Neural cell (in vitro differentiated cells): Measurements from ENCODE around the gene KRTAP1-4. TPM values are rescaled to one million over a fixed set of nuclear protein-coding genes. Genes with fewer than 3 reads are reported as not detected.

ENCODE experiments used
- H2AFZ ChIP-seq: fragments of 200-600, 300-800 bp; sonication (generic), shearing (Covaris generic); 2 replicates; pipeline ENCODE4 v1.6.0; 2014; ENCODE audit warnings: low read depth, mild to moderate bottlenecking, antibody characterized with exemption, low read length, moderate library complexity
- H3F3A ChIP-seq: fragments of 200-600 bp; shearing (Covaris generic); 2 replicates; pipeline ENCODE4 v1.6.1; 2016; ENCODE audit warnings: mild to moderate bottlenecking, moderate library complexity, mixed read lengths, antibody characterized with exemption, low read length; ENCODE audit not compliant: insufficient read depth, poor library complexity, severe bottlenecking
- H3K27ac ChIP-seq: fragments of 200-600, 300-800 bp; sonication (generic), shearing (Covaris generic); 2 replicates; pipeline ENCODE4 v1.5.1; 2014; ENCODE audit warnings: mild to moderate bottlenecking, low read length, moderate library complexity
- H3K27me3 ChIP-seq: fragments of 300-800, 200-600 bp; sonication (generic), shearing (Covaris generic); 2 replicates; pipeline ENCODE4 v1.6.0; 2014; ENCODE audit warnings: mild to moderate bottlenecking, low read depth, low read length, moderate library complexity; ENCODE audit not compliant: insufficient read depth
- H3K36me3 ChIP-seq: fragments of 300-800, 200-600 bp; sonication (generic), shearing (Covaris generic); 2 replicates; pipeline ENCODE4 v1.5.1; 2014; ENCODE audit warnings: mild to moderate bottlenecking, antibody characterized with exemption, low read length, moderate library complexity; ENCODE audit not compliant: insufficient read depth
- H3K4me2 ChIP-seq: fragments of 300-800, 200-600 bp; sonication (generic), shearing (Covaris generic); 2 replicates; pipeline ENCODE4 v1.6.0; 2014; ENCODE audit warnings: mild to moderate bottlenecking, low read length
- H3K4me3 ChIP-seq: fragments of 300-800, 200-600 bp; sonication (generic), shearing (Covaris generic); 2 replicates; pipeline ENCODE4 v1.5.1; 2014; ENCODE audit warnings: mild to moderate bottlenecking, low read length, moderate library complexity
- H3K79me2 ChIP-seq: fragments of 200-600 bp; shearing (Covaris generic); replicated peaks from 2 replicates; pipeline ENCODE4 v1.6.0; 2014; ENCODE audit warnings: mild to moderate bottlenecking, low read length, moderate library complexity; ENCODE audit not compliant: insufficient read depth
- H3K9ac ChIP-seq: fragments of 300-800, 200-600 bp; sonication (generic), shearing (Covaris generic); 2 replicates; pipeline ENCODE4 v1.6.1; 2016; ENCODE audit warnings: mild to moderate bottlenecking, low read length, mixed read lengths
- H3K9me2 ChIP-seq: fragments of 200-600 bp; shearing (Covaris generic); 2 replicates; pipeline ENCODE4 v1.6.1; 2016; ENCODE audit warnings: mild to moderate bottlenecking, low read length, mixed read lengths; ENCODE audit not compliant: insufficient read depth
- H3K9me3 ChIP-seq: fragments of 200-600, 300-800 bp; sonication (generic), shearing (Covaris generic); 2 replicates; pipeline ENCODE4 v1.6.1; 2016; ENCODE audit warnings: mild to moderate bottlenecking, mixed run types, low read length, moderate library complexity, mixed read lengths
- H4K20me1 ChIP-seq: fragments of 200-600 bp; shearing (Covaris generic); 2 replicates; pipeline ENCODE4 v1.6.1; 2016; ENCODE audit warnings: mild to moderate bottlenecking, mixed run types; ENCODE audit not compliant: insufficient read depth
- EP300 ChIP-seq: fragments of 450-650 bp; conservative IDR thresholded peaks from 2 replicates; pipeline ENCODE4 v1.6.1; 2014; ENCODE audit warnings: antibody characterized with exemption, mild to moderate bottlenecking, moderate library complexity; ENCODE audit not compliant: poor library complexity, severe bottlenecking
- EZH2 ChIP-seq: fragments of 200-600, 300-800 bp; shearing (Covaris generic), sonication (generic); IDR thresholded peaks from 2 replicates; pipeline ENCODE4 v1.6.1; 2014; ENCODE audit warnings: antibody characterized with exemption, low read length, borderline replicate concordance, mild to moderate bottlenecking; ENCODE audit not compliant: insufficient read depth, poor library complexity, severe bottlenecking
- MXI1 ChIP-seq: fragments of 450-650 bp; conservative IDR thresholded peaks from 2 replicates; pipeline ENCODE4 v1.6.1; 2014; ENCODE audit warnings: antibody characterized with exemption, mild to moderate bottlenecking; ENCODE audit not compliant: poor library complexity, severe bottlenecking
- POLR2AphosphoS5 ChIP-seq: IDR thresholded peaks from 2 replicates; pipeline ENCODE4 v1.6.1; 2012
- RAD21 ChIP-seq: fragments of 450-650 bp; conservative IDR thresholded peaks from 2 replicates; pipeline ENCODE4 v1.6.1; 2014; ENCODE audit warnings: antibody characterized with exemption, mild to moderate bottlenecking, moderate library complexity
- SMC3 ChIP-seq: fragments of 450-650 bp; conservative IDR thresholded peaks from 2 replicates; pipeline ENCODE4 v1.6.1; 2014; ENCODE audit warnings: antibody characterized with exemption, mild to moderate bottlenecking, moderate library complexity; ENCODE audit not compliant: poor library complexity
- TAF1 ChIP-seq: IDR thresholded peaks from 2 replicates; pipeline ENCODE4 v1.6.1; 2012; ENCODE audit warnings: low read depth
- polyA minus RNA-seq: library from RNA; depleted of rRNA, polyadenylated mRNA; stranded (reverse); fragments of >200 nt; gene quantifications from 2 replicates; pipeline ENCODE4 v1.2.3, GENCODE V29; 2014
- polyA plus RNA-seq: library from polyadenylated mRNA; depleted of rRNA; stranded (reverse); fragments of >200 nt; gene quantifications from 2 replicates; pipeline ENCODE4 v1.2.3, GENCODE V29; 2014
- TF ChIP-seq, protein P1 (sequence below): fragments of 450-650 bp; IDR thresholded peaks from 2 replicates; pipeline ENCODE4 v1.5.1; 2014; ENCODE audit warnings: antibody characterized with exemption, mild to moderate bottlenecking, moderate library complexity; ENCODE audit not compliant: poor library complexity, severe bottlenecking
- TF ChIP-seq, protein P2 (sequence below): IDR thresholded peaks from 2 replicates; pipeline ENCODE4 v1.6.1; 2012; ENCODE audit warnings: borderline replicate concordance

Gene KRTAP1-4, protein sequence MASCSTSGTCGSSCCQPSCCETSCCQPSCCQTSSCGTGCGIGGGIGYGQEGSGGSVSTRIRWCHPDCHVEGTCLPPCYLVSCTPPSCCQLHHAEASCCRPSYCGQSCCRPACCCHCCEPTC
- polyA plus RNA-seq (not detected in 2 replicates), polyA minus RNA-seq (not detected in 2 replicates)

DNA sequence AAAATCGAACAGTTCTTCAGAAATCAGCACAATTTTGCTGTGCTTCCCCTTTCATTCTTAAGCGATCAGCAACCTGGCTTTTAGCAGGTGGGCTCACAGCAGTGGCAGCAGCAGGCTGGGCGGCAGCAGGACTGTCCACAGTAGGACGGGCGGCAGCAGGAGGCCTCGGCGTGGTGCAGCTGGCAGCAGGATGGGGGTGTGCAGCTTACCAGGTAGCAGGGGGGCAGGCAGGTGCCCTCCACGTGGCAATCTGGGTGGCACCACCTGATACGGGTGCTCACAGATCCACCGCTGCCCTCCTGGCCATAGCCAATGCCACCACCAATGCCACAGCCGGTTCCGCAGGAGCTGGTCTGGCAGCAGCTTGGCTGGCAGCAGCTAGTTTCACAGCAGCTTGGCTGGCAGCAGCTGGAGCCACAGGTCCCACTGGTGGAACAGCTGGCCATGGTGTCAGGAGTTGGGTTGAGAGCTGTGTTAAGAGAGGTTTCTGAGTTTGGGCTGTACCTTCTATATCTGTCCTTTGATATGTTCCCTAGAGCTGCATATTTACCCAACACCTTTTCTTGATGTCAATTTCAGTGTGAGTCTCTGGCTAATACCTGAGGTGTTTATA lies at the start of gene KRTAP1-4:
Gene KRTAP1-4 (minus strand): TSS at position 563 of the 613 bp plus-strand sequence. CDS start 117 bp downstream, at position 446.
- H3K9me2 ChIP-seq, result no peaks in the 10 kb centered on the region
- H3K27me3 ChIP-seq, result no peaks in the 10 kb centered on the region
- no peak within 1 kb of the TSS for H3K9ac ChIP-seq
- no peak within 1 kb of the TSS for H3K27ac ChIP-seq
- H3K79me2 ChIP-seq, result no peaks in the 10 kb centered on the region
- H3K4me2 ChIP-seq, result no peak within 1 kb of the TSS
- TF ChIP-seq RAD21, result no peak
- no peak for TF ChIP-seq EZH2
- TF ChIP-seq MXI1, result no peak
- TF ChIP-seq EP300, result no peak
- TF ChIP-seq, protein P1, sequence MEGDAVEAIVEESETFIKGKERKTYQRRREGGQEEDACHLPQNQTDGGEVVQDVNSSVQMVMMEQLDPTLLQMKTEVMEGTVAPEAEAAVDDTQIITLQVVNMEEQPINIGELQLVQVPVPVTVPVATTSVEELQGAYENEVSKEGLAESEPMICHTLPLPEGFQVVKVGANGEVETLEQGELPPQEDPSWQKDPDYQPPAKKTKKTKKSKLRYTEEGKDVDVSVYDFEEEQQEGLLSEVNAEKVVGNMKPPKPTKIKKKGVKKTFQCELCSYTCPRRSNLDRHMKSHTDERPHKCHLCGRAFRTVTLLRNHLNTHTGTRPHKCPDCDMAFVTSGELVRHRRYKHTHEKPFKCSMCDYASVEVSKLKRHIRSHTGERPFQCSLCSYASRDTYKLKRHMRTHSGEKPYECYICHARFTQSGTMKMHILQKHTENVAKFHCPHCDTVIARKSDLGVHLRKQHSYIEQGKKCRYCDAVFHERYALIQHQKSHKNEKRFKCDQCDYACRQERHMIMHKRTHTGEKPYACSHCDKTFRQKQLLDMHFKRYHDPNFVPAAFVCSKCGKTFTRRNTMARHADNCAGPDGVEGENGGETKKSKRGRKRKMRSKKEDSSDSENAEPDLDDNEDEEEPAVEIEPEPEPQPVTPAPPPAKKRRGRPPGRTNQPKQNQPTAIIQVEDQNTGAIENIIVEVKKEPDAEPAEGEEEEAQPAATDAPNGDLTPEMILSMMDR, result no peak
- no peak for TF ChIP-seq TAF1
- TF ChIP-seq, protein P2, sequence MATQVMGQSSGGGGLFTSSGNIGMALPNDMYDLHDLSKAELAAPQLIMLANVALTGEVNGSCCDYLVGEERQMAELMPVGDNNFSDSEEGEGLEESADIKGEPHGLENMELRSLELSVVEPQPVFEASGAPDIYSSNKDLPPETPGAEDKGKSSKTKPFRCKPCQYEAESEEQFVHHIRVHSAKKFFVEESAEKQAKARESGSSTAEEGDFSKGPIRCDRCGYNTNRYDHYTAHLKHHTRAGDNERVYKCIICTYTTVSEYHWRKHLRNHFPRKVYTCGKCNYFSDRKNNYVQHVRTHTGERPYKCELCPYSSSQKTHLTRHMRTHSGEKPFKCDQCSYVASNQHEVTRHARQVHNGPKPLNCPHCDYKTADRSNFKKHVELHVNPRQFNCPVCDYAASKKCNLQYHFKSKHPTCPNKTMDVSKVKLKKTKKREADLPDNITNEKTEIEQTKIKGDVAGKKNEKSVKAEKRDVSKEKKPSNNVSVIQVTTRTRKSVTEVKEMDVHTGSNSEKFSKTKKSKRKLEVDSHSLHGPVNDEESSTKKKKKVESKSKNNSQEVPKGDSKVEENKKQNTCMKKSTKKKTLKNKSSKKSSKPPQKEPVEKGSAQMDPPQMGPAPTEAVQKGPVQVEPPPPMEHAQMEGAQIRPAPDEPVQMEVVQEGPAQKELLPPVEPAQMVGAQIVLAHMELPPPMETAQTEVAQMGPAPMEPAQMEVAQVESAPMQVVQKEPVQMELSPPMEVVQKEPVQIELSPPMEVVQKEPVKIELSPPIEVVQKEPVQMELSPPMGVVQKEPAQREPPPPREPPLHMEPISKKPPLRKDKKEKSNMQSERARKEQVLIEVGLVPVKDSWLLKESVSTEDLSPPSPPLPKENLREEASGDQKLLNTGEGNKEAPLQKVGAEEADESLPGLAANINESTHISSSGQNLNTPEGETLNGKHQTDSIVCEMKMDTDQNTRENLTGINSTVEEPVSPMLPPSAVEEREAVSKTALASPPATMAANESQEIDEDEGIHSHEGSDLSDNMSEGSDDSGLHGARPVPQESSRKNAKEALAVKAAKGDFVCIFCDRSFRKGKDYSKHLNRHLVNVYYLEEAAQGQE, result no peak
- TF ChIP-seq POLR2AphosphoS5, result no peak
- no peak for TF ChIP-seq SMC3
- no peaks in the 10 kb centered on the region for H4K20me1 ChIP-seq
- no peaks in the 10 kb centered on the region for H3F3A ChIP-seq
- H3K9me3 ChIP-seq, result no peaks in the 10 kb centered on the region
- H3K4me3 ChIP-seq, result no peak within 1 kb of the TSS
- no peaks in the 10 kb centered on the region for H3K36me3 ChIP-seq
- H2AFZ ChIP-seq, result no peak within 1 kb of the TSS

DNA sequence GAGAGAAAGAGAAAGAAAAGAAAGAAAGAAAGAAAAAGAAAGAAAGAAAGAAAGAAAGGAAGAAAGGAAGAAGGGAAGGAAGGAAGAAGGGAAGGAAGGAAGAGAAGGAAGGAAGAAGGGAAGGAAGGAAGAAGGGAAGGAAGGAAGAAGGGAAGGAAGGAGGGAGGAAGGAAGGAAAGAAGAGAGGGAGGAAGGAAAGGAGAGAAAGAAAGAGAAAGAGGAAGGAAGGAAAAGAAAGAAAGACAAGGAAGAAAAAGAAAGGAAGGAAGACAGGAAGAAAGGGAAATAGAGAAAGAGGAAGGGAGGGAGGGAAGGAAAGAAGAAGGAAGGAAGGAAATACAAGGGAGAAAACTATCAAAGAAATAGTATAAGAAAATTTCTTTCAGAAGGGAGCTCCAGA lies 46.8 kb upstream of the KRTAP1-4 start:
- H3K4me3 ChIP-seq, result no peak overlapping the region
- H3K79me2 ChIP-seq, result no peaks in the 10 kb centered on the region
- no peaks in the 10 kb centered on the region for H4K20me1 ChIP-seq
- H3K36me3 ChIP-seq, result no peaks in the 10 kb centered on the region
- TF ChIP-seq EZH2 (no peak), POLR2AphosphoS5 (no peak)
- H3F3A ChIP-seq, result no peaks in the 10 kb centered on the region
- H3K9me2 ChIP-seq, result no peaks in the 10 kb centered on the region
- no peak overlapping the region for H2AFZ ChIP-seq
- no peak overlapping the region for H3K9ac ChIP-seq
- H3K9me3 ChIP-seq, result no peaks in the 10 kb centered on the region
- H3K4me2 ChIP-seq, result no peak overlapping the region
- no peak overlapping the region for H3K27ac ChIP-seq
- H3K27me3 ChIP-seq, result no peaks in the 10 kb centered on the region
